ENCODE data around the gene CYP11A1. TPM values are rescaled to one million over a fixed set of nuclear protein-coding genes. Genes with fewer than 3 reads are reported as not detected.

The CYP11A1 gene
- total RNA-seq (under 1 TPM; 0.74 to 0.97 TPM), polyA plus RNA-seq (under 1 TPM; 0.15 to 0.65 TPM)
- long read RNA-seq, donor 1, result 0 reads
- long read RNA-seq, donor 2, result 0 reads
- long read RNA-seq, donor 3, result 0 reads
- long read RNA-seq, donor 4, partial matches to known transcripts, result 0 of 1 reads
- long read RNA-seq, donor 4, other reads (novel, unspliced or antisense), result 0 of 1 reads
- long read RNA-seq, donor 5, result 0 reads

GRCh38 chr15:74367296-74367854 lies at the start of gene CYP11A1:
CYP11A1 (minus strand) TSS chr15:74367646; CDS start chr15:74367585, 61 bp downstream.
- WGBS, 2 donors, result 90 to 94% methylated on average over 12 of the region's 12 CpGs
- ATAC-seq (ENCODE audit: insufficient read depth, low FRiP score), result no peak
- Histone ChIP-seq H3K27ac (ENCODE audit: low read depth in 1 of 2, low read length in 1 of 2) (no peak within 1 kb of the TSS), H3K36me3 (ENCODE audit: control insufficient read depth in 4 of 4, insufficient read depth in 4 of 4, low read length in 4 of 4) (no peaks in the 10 kb centered on the region), H3K4me1 (ENCODE audit: control insufficient read depth in 5 of 5, insufficient read depth in 5 of 5, low read length in 5 of 5) (peaks cover 0 to 5% (median 0%) of the 10 kb centered on the region in 5 donors), H3K9me3 (ENCODE audit: control insufficient read depth in 4 of 4, insufficient read depth in 3 of 4, low read length in 3 of 4) (no peaks in the 10 kb centered on the region), H3K4me3 (no peak within 1 kb of the TSS), H3K9ac (ENCODE audit: insufficient read depth in 1 of 2, low read length in 2 of 2) (no peak within 1 kb of the TSS), H3K27me3 (ENCODE audit: control insufficient read depth in 3 of 3, insufficient read depth in 3 of 3, low read length in 2 of 3) (peaks cover 0 to 7% (median 5%) of the 10 kb centered on the region in 3 donors)
- DNase-seq, result no peak
- no peak for TF ChIP-seq CTCF (IDR thresholded peaks at IDR 0.05; ENCODE audit: control extremely low read depth, extremely low read depth)

GRCh38 chr15:74417225-74417624 lies 49.8 kb upstream of the CYP11A1 start:
- H3K9me3 ChIP-seq (ENCODE audit: control insufficient read depth in 4 of 4, insufficient read depth in 3 of 4, low read length in 3 of 4), result no peaks in the 10 kb centered on the region
- no peak overlapping the region for H3K9ac ChIP-seq (ENCODE audit: insufficient read depth in 1 of 2, low read length in 2 of 2)
- no peak overlapping the region for H3K27ac ChIP-seq (ENCODE audit: low read depth in 1 of 2, low read length in 1 of 2)
- no peaks in the 10 kb centered on the region for H3K27me3 ChIP-seq (ENCODE audit: control insufficient read depth in 3 of 3, insufficient read depth in 3 of 3, low read length in 2 of 3)
- ATAC-seq (ENCODE audit: insufficient read depth, low FRiP score) (no peak), DNase-seq (no peak)
- 92 to 98% methylated on average over 13 of the region's 13 CpGs for WGBS, 2 donors
- peaks cover 0 to 11% (median 0%) of the 10 kb centered on the region in 4 donors for H3K36me3 ChIP-seq (ENCODE audit: control insufficient read depth in 4 of 4, insufficient read depth in 4 of 4, low read length in 4 of 4)
- no peak for TF ChIP-seq CTCF (IDR thresholded peaks at IDR 0.05; ENCODE audit: control extremely low read depth, extremely low read depth)
- H3K4me3 ChIP-seq, result no peak overlapping the region
- H3K4me1 ChIP-seq (ENCODE audit: control insufficient read depth in 5 of 5, insufficient read depth in 5 of 5, low read length in 5 of 5), result peaks cover 0 to 10% (median 0%) of the 10 kb centered on the region in 5 donors

GRCh38 chr15:74415966-74416916 lies 48.8 kb upstream of the CYP11A1 start:
- no peaks in the 10 kb centered on the region for H3K9me3 ChIP-seq (ENCODE audit: control insufficient read depth in 4 of 4, insufficient read depth in 3 of 4, low read length in 3 of 4)
- no peaks in the 10 kb centered on the region for H3K27me3 ChIP-seq (ENCODE audit: control insufficient read depth in 3 of 3, insufficient read depth in 3 of 3, low read length in 2 of 3)
- H3K27ac ChIP-seq (ENCODE audit: low read depth in 1 of 2, low read length in 1 of 2), result no peak overlapping the region
- TF ChIP-seq CTCF (IDR thresholded peaks at IDR 0.05; ENCODE audit: control extremely low read depth, extremely low read depth), result no peak
- WGBS, 2 donors, result 86 to 87% methylated on average over 19 of the region's 19 CpGs
- no peak for ATAC-seq (ENCODE audit: insufficient read depth, low FRiP score)
- no peak overlapping the region for H3K9ac ChIP-seq (ENCODE audit: insufficient read depth in 1 of 2, low read length in 2 of 2)
- DNase-seq, result no peak
- H3K4me1 ChIP-seq (ENCODE audit: control insufficient read depth in 5 of 5, insufficient read depth in 5 of 5, low read length in 5 of 5), result peaks cover 0 to 7% (median 0%) of the 10 kb centered on the region in 5 donors
- H3K36me3 ChIP-seq (ENCODE audit: control insufficient read depth in 4 of 4, insufficient read depth in 4 of 4, low read length in 4 of 4), result peaks cover 0 to 11% (median 0%) of the 10 kb centered on the region in 4 donors
- H3K4me3 ChIP-seq, result no peak overlapping the region
